ENCODE data around the gene CACNB4. TPM values are rescaled to one million over a fixed set of nuclear protein-coding genes. Genes with fewer than 3 reads are reported as not detected.

CACNB4 gene
- total RNA-seq, 1 experiment from 2014 or later: 2.0 TPM

DNA sequence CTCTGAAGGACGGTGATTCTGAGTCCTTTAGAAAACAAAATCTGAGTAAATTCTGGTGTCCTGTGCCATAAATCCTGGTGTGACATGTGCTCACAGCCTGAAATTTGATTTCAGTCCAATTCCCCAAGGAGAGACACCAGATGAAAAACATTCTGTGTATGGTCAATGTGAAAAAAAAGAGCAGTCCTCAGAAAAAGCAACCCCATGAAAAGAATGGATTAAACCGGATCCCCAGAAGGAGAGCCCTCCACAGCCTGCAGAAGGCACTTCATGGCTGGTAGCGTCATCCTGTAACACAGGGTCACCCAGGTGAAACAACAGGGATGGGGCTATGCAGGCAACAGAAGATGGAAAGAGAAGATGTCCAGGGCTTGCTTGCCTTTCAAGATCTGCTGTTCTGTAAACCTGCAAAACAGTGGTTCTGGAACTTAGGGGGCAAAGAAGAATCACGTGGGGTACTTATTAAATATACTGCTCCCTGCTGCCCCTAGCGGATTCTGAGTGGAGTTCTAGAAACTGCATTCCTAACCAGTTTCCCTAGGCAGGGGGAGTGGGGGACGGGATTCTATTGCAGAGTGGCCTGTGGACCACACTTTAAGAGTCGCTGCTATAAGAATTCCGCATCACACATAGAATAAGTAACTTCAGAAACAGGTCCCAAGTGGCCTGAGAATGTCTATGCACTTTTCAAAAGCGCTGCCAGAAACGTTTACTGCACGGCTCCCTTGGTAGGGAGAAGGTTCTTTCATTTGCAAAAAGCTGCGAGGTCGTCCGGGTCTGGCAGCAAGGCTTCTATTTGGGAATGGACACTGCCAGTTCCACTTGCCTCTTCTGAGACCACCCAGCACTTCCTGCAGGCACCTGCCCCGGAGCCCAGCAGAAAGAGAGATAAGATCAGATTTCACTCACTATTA lies 151.7 kb downstream of the CACNB4 start:
- intact Hi-C loops (cut with micrococcal nuclease): no loop called here

More for the DNA sequence above, 151.7 kb downstream of the CACNB4 start:
- DNase-seq (ENCODE audit: low read depth, low spot score) (peak; percentile 21), ATAC-seq (peak; percentile 97)
- Histone ChIP-seq H3K9me3 (ENCODE audit: control insufficient read depth in 1 of 2, insufficient read depth in 1 of 2, low read depth in 1 of 2, low read length in 2 of 2) (no peaks in the 10 kb centered on the region), H2AFZ (ENCODE audit: low read depth, low read length, poor library complexity, severe bottlenecking) (peak overlapping the region; percentile 41), H3K27ac (ENCODE audit: low read depth, low read length) (no peak overlapping the region), H3K9ac (ENCODE audit: low read length) (no peak overlapping the region), H4K20me1 (ENCODE audit: insufficient read depth) (no peaks in the 10 kb centered on the region), H3K79me2 (ENCODE audit: insufficient read depth, low read length) (no peaks in the 10 kb centered on the region), H3K4me1 (ENCODE audit: control insufficient read depth in 1 of 2, insufficient read depth in 2 of 2, low read length in 2 of 2) (0 out of 4 replicates have a peak, but pooled peaks cover 0 to 2% of the 10 kb centered on the region in 2 experiments), H3K9me2 (ENCODE audit: insufficient read depth) (no peaks in the 10 kb centered on the region), H3K36me3 (ENCODE audit: control insufficient read depth in 1 of 2, insufficient read depth in 2 of 2, low read length in 2 of 2) (no peaks in the 10 kb centered on the region), H3K4me3 (replicated peaks in 1 of 2; ENCODE audit: low read depth in 1 of 2, low read length in 2 of 2) (no peak overlapping the region), H3K27me3 (ENCODE audit: insufficient read depth, low read length) (no peaks in the 10 kb centered on the region), H3K4me2 (ENCODE audit: low read length) (no peak overlapping the region)
- ChIA-PET RAD21 (ENCODE audit: low non-redundant PET in 1 of 2, low total read pairs in 2 of 2, uncharacterized antibody in 2 of 2, unreplicated experiment in 2 of 2) (no interaction called here), POLR2A (no interaction called here), CTCF (interaction anchor here (1.1 kb wide), 1 partner anchor 14 kb away, joined by 3 read pairs; no protein-coding TSS in a partner anchor)
- peak; percentile 18; the same call in 1 of the 2 replicates for TF ChIP-seq RAD21 (IDR thresholded peaks at IDR 0.05; ENCODE audit: low read depth)
- TF ChIP-seq TCF7L2 (IDR thresholded peaks at IDR 0.05; ENCODE audit: borderline replicate concordance, extremely low read depth, insufficient read depth, insufficient read length): no peak
- TF ChIP-seq SP1 (IDR thresholded peaks at IDR 0.05; ENCODE audit: low read depth): no peak
- TF ChIP-seq EZH2phosphoT487 (IDR thresholded peaks at IDR 0.05; ENCODE audit: borderline replicate concordance): no peak
- no peak for TF ChIP-seq ZFX (IDR thresholded peaks at IDR 0.05)
- TF ChIP-seq, protein P1, sequence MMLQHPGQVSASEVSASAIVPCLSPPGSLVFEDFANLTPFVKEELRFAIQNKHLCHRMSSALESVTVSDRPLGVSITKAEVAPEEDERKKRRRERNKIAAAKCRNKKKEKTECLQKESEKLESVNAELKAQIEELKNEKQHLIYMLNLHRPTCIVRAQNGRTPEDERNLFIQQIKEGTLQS (IDR thresholded peaks at IDR 0.05): no peak
- TF ChIP-seq, protein P2, sequence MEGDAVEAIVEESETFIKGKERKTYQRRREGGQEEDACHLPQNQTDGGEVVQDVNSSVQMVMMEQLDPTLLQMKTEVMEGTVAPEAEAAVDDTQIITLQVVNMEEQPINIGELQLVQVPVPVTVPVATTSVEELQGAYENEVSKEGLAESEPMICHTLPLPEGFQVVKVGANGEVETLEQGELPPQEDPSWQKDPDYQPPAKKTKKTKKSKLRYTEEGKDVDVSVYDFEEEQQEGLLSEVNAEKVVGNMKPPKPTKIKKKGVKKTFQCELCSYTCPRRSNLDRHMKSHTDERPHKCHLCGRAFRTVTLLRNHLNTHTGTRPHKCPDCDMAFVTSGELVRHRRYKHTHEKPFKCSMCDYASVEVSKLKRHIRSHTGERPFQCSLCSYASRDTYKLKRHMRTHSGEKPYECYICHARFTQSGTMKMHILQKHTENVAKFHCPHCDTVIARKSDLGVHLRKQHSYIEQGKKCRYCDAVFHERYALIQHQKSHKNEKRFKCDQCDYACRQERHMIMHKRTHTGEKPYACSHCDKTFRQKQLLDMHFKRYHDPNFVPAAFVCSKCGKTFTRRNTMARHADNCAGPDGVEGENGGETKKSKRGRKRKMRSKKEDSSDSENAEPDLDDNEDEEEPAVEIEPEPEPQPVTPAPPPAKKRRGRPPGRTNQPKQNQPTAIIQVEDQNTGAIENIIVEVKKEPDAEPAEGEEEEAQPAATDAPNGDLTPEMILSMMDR (IDR thresholded peaks at IDR 0.05 in 2 of 3, conservative IDR thresholded peaks at IDR 0.05 in 1 of 3; ENCODE audit: borderline replicate concordance in 1 of 3, insufficient read depth in 1 of 3, low read depth in 2 of 3, low read length in 2 of 3): peak; percentile 26 to 75 (median 74); a peak in 4 of 6 replicates
- no TSS peak for BruUV-seq (replicated peaks)

All from HCT116 (cell line).